Muscle layer of colon (tissue), 2 donors: ENCODE measurements around the gene AGFG1.

Experiments
- H3K27ac ChIP-seq: one replicate; pipeline ENCODE4 v1.7.0; 2013; ENCODE audit warnings: low read depth, mild to moderate bottlenecking, low read length, moderate library complexity
- H3K27me3 ChIP-seq, 2 donors: one replicate each; pipeline ENCODE4 v1.7.0; 2013; ENCODE audit warnings: low read length in 2 of 2, mild to moderate bottlenecking in 2 of 2; ENCODE audit not compliant: insufficient read depth in 2 of 2, control insufficient read depth in 1 of 2
- H3K36me3 ChIP-seq: one replicate; pipeline ENCODE4 v1.7.0; 2013; ENCODE audit warnings: mild to moderate bottlenecking, low read length; ENCODE audit not compliant: insufficient read depth
- H3K4me1 ChIP-seq: one replicate; pipeline ENCODE4 v1.7.0; 2013; ENCODE audit warnings: mild to moderate bottlenecking, low read length; ENCODE audit not compliant: insufficient read depth
- H3K4me3 ChIP-seq, 2 donors: one replicate each; pipeline ENCODE4 v1.7.0; 2013; ENCODE audit warnings: low read length in 2 of 2, low read depth in 1 of 2, mild to moderate bottlenecking in 1 of 2, moderate library complexity in 1 of 2
- H3K9ac ChIP-seq: one replicate; pipeline ENCODE4 v1.7.0; 2013; ENCODE audit warnings: low read length
- H3K9me3 ChIP-seq: one replicate; pipeline ENCODE4 v1.7.0; 2013; ENCODE audit warnings: mild to moderate bottlenecking, low read length
- donor health status: abdominal sarcoma.
- donor health status: Adenocarcinoma of cecum.

The AGFG1 gene

DNA sequence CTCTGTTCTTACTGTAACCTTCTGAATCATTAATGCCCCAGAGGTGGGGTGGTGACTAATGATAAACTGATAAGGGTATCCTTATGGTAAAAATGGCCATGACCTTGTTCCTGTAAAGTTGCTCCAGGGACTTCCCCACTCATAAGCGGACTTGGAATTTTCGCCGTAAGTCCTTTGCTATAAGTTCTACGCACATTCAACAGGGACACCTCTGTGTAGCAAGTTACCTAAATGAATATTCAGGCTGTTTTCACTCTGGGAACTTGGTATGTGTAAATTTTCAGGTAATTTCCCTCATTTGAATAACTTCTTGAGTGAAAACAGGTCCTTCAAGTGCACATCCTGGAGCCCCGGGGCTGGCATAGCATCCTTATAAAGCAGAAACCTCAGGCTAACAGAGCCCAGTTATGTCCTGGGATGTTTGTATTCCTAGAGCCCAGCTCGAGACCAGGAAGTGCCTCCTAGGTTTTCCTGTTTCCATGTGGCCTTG, 9.4 kb upstream of the AGFG1 start:
- no peak overlapping the region for H3K4me3 ChIP-seq
- H3K9me3 ChIP-seq = no peaks in the 10 kb centered on the region
- H3K27ac ChIP-seq = no peak overlapping the region
- H3K4me1 ChIP-seq = no peaks in the 10 kb centered on the region
- no peaks in the 10 kb centered on the region for H3K36me3 ChIP-seq
- H3K27me3 ChIP-seq = no peaks in the 10 kb centered on the region
- H3K9ac ChIP-seq = no peak overlapping the region

DNA sequence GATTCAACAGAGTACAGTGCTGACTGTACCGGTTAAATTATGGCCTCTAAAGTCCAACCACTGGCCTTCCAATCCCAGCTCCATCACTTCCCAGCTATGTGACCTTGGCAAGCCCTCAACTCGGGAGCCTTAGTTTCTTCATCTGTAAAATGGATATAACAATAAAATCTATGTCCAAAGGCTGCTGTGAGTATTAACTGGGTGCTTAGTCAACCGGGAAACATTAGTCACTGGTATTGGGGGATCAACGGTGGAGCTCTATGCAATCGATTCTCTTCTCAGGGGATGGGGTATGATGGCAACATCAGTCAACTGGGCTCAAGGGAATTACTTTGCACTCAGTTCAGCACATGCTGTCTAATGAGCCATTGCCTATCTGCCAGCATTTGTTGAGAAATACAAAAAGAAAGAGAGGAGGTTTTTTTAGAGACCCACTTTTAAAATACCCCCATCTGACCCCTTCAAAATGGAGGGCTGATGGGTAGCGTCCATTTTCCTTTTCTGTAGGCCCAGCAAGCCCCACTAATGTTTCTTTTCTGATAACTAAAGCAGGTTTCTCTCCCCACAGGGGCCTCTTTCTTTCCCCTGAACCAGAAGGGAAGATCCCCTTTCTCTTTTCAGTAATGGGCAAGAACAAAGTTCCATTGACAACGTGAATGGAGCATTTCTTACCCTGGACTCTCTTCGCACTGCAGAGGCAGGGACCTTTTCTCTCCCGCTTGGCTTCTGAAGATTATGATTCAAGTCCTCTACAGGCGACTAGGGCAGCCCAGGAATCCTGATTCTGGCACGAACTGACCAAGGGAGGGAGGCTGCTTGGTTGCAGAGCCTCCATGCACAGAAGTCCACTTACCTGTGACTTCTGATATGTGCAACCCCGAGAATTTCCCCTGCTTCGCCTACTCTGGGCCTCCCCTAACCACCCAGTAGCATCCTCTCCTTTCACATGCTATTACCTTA, 8.7 kb upstream of the AGFG1 start:
- Histone ChIP-seq H3K4me1 (no peaks in the 10 kb centered on the region), H3K27ac (no peak overlapping the region), H3K9ac (no peak overlapping the region), H3K36me3 (no peaks in the 10 kb centered on the region), H3K27me3 (no peaks in the 10 kb centered on the region), H3K9me3 (no peaks in the 10 kb centered on the region), H3K4me3 (no peak overlapping the region)

- Histone ChIP-seq H3K27ac (no peak overlapping the region), H3K36me3 (no peaks in the 10 kb centered on the region), H3K27me3 (no peaks in the 10 kb centered on the region), H3K4me1 (no peaks in the 10 kb centered on the region), H3K9me3 (no peaks in the 10 kb centered on the region), H3K9ac (no peak overlapping the region), H3K4me3 (no peak overlapping the region)
Observed at GRCh38 chr2:227464361-227464760, 7.6 kb upstream of the AGFG1 start.

GRCh38 chr2:227464851-227465250, 7.1 kb upstream of the AGFG1 start:
- no peaks in the 10 kb centered on the region for H3K36me3 ChIP-seq
- no peak overlapping the region for H3K27ac ChIP-seq
- no peaks in the 10 kb centered on the region for H3K27me3 ChIP-seq
- H3K4me3 ChIP-seq = no peak overlapping the region
- H3K9ac ChIP-seq = no peak overlapping the region
- H3K9me3 ChIP-seq = no peaks in the 10 kb centered on the region
- no peaks in the 10 kb centered on the region for H3K4me1 ChIP-seq

GRCh38 chr2:227466887-227467600, 4.9 kb upstream of the AGFG1 start:
- no peaks in the 10 kb centered on the region for H3K4me1 ChIP-seq
- H3K27me3 ChIP-seq = no peaks in the 10 kb centered on the region
- no peaks in the 10 kb centered on the region for H3K9me3 ChIP-seq
- H3K36me3 ChIP-seq = no peaks in the 10 kb centered on the region
- H3K4me3 ChIP-seq = no peak overlapping the region
- no peak overlapping the region for H3K9ac ChIP-seq
- H3K27ac ChIP-seq = no peak overlapping the region

DNA sequence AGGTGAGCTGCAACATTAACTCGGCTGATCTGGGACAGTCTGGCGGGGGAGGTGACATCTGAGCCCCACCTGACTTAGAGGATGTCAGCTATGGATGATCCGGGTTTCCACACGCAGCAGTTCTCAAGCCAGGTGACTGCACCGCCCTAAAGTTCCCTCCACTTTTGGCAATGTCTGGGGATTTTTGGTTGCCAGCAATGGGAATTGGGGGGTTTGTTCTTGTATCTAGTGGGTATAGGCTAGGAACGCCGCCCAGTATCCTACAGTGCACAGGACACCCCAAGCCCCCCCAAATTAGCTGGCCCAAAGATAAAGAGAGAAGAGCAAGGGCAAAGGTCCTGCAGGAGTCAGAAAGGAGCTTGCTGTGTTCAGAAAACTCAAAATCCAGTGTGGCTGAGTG, 544 bp upstream of the AGFG1 start:
- no peak overlapping the region for H3K4me3 ChIP-seq
- peaks cover 22% of the 10 kb centered on the region for H3K4me1 ChIP-seq
- H3K9me3 ChIP-seq = no peaks in the 10 kb centered on the region
- no peaks in the 10 kb centered on the region for H3K36me3 ChIP-seq
- no peak overlapping the region for H3K9ac ChIP-seq
- no peaks in the 10 kb centered on the region for H3K27me3 ChIP-seq
- H3K27ac ChIP-seq = no peak overlapping the region

DNA sequence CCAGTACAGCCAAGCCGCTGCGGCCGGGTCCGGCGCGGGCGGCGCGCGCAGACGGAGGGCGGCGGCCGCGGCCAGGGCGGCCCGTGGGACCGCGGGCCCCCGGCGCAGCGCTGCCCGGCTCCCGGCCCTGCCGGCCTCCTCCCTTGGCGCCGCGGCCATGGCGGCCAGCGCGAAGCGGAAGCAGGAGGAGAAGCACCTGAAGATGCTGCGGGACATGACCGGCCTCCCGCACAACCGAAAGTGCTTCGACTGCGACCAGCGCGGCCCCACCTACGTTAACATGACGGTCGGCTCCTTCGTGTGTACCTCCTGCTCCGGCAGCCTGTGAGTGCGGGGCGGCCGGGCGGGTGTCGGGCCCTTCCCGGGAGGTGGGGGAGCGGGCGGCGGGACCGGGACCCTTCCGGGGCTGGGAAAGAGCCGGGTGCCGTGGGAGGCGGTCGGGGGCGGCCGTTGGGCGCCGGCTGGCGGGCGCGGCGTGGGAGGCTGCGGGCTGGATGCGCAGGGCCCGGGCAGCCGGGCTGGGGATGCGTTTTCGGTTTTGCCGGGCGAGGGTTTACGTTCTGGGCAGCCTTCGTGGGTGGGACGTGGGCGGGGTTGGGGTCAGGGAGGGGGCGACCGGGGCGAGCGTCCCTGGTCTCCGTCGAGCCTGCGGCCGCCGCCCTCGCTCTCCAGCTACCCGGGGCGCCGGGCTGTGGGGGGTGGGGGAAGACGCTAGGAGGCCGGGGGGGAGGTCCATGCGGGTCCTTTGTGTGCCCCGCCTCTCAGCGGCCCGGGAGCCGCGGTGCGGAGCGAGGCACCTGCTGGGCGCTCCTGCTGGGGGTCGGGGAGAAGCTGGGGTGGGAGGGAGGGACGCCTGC, 537 bp downstream of the AGFG1 start:
- Histone ChIP-seq H3K4me3 (peak overlapping the region; percentile 61 to 89), H3K4me1 (peaks cover 22% of the 10 kb centered on the region), H3K9me3 (no peaks in the 10 kb centered on the region), H3K27me3 (no peaks in the 10 kb centered on the region), H3K36me3 (no peaks in the 10 kb centered on the region), H3K9ac (no peak overlapping the region), H3K27ac (peak overlapping the region; percentile 88)

GRCh38 chr2:227473122-227473461, 1.1 kb downstream of the AGFG1 start:
- no peaks in the 10 kb centered on the region for H3K36me3 ChIP-seq
- H3K4me1 ChIP-seq = peaks cover 22% of the 10 kb centered on the region
- H3K27me3 ChIP-seq = no peaks in the 10 kb centered on the region
- no peaks in the 10 kb centered on the region for H3K9me3 ChIP-seq
- no peak overlapping the region for H3K9ac ChIP-seq
- no peak overlapping the region for H3K27ac ChIP-seq
- H3K4me3 ChIP-seq = peak overlapping the region; percentile 61 to 89

DNA sequence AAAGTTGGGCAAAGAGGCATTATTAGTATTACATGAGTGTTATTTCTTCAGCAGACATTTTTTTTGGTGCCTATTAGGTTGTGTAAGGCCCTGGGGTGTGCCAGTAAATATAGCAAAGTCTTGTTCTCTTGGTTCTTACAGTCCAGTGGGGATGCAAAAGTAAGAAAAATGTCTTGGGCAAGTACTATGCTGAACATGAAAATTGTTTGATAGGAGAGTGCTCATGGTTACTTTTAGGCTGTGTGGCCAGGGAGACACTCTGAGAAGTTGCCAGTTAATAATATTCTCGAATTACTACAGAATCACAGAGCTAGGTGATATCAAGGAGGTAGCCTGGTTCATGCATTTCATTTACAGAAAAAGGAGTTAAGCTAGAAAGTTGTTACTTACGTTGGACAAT, 1.9 kb downstream of the AGFG1 start:
- H3K9ac ChIP-seq = no peak overlapping the region
- no peak overlapping the region for H3K27ac ChIP-seq
- peak overlapping the region in 1 of 2 donors; percentile 22 for H3K4me3 ChIP-seq
- H3K27me3 ChIP-seq = no peaks in the 10 kb centered on the region
- no peaks in the 10 kb centered on the region for H3K9me3 ChIP-seq
- H3K36me3 ChIP-seq = no peaks in the 10 kb centered on the region
- H3K4me1 ChIP-seq = peaks cover 27% of the 10 kb centered on the region

DNA sequence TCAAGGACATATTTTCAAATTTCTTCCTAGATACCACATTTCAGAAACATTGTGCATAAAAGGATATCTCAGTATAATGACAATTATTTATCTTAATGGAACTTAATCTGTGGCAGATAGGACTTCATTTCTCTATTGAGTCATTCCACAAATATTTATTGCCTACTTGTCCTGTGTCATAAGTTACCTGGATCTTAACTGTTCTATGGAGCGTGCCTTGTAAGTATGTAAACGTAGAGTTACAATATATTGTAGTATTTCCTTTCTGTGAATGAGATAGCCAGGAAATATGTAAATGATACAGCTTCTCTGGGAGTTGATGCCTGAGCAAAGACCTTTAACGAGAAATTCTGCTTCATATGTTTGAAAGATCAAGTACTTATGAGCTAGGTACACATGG, 2.5 kb downstream of the AGFG1 start:
- no peak overlapping the region for H3K9ac ChIP-seq
- H3K4me3 ChIP-seq = peak overlapping the region in 1 of 2 donors; percentile 22
- H3K4me1 ChIP-seq = peaks cover 29% of the 10 kb centered on the region
- no peak overlapping the region for H3K27ac ChIP-seq
- no peaks in the 10 kb centered on the region for H3K27me3 ChIP-seq
- H3K36me3 ChIP-seq = no peaks in the 10 kb centered on the region
- no peaks in the 10 kb centered on the region for H3K9me3 ChIP-seq

GRCh38 chr2:227477291-227477690, 5.3 kb downstream of the AGFG1 start:
- Histone ChIP-seq H3K27ac (no peak overlapping the region), H3K27me3 (no peaks in the 10 kb centered on the region), H3K9me3 (no peaks in the 10 kb centered on the region)

More at GRCh38 chr2:227477291-227477690, 5.3 kb downstream of the AGFG1 start:
- H3K4me1 ChIP-seq = peaks cover 36% of the 10 kb centered on the region
- H3K36me3 ChIP-seq = no peaks in the 10 kb centered on the region
- no peak overlapping the region for H3K9ac ChIP-seq
- no peak overlapping the region for H3K4me3 ChIP-seq
